SK-N-MC (cell line): Measurements from ENCODE around the gene DNAJB6.

ENCODE experiments used
- DNase-seq: peaks from one replicate; pipeline ENCODE4 v3.0.0-alpha.2; 2011; ENCODE audit warnings: low read depth, low spot score
- H3K27ac ChIP-seq: fragments of 200-600 bp; sonication (generic); 2 replicates; pipeline ENCODE4 v1.5.1; 2016; ENCODE audit warnings: mixed run types
- H3K36me3 ChIP-seq: fragments of 200-600 bp; sonication (generic); 2 replicates; pipeline ENCODE4 v1.6.1; 2017; ENCODE audit warnings: antibody characterized with exemption, low read length, mixed read lengths; ENCODE audit not compliant: insufficient read depth
- H3K4me3 ChIP-seq: fragments of 200-600 bp; sonication (generic); 2 replicates; pipeline ENCODE4 v1.5.1; 2016
- H3K9ac ChIP-seq: fragments of 200-600 bp; sonication (generic); 2 replicates; pipeline ENCODE4 v1.8.0; 2017; ENCODE audit warnings: mixed run types, mixed read lengths; ENCODE audit not compliant: insufficient read length
- H3K9me3 ChIP-seq: fragments of 200-600 bp; sonication (generic); 2 replicates; pipeline ENCODE4 v1.6.1; 2017; ENCODE audit warnings: low read depth, mild to moderate bottlenecking, antibody characterized with exemption, low read length, moderate library complexity, mixed read lengths
- EZH2 ChIP-seq: fragments of 200-600 bp; sonication (generic); IDR thresholded peaks from one replicate; pipeline ENCODE4 v1.6.1; 2017; ENCODE audit warnings: antibody characterized with exemption
- FOXP2 ChIP-seq: optimal IDR thresholded peaks from 2 replicates; pipeline ENCODE3; 2011; ENCODE audit warnings: mild to moderate bottlenecking, moderate library complexity; ENCODE audit not compliant: insufficient read depth; ENCODE audit errors: extremely low read length, control extremely low read depth
- POLR2AphosphoS5 ChIP-seq: IDR thresholded peaks from 2 replicates; pipeline ENCODE4 v1.6.1; 2012; ENCODE audit warnings: mild to moderate bottlenecking, low read depth, low read length, borderline replicate concordance

Gene DNAJB6

DNA sequence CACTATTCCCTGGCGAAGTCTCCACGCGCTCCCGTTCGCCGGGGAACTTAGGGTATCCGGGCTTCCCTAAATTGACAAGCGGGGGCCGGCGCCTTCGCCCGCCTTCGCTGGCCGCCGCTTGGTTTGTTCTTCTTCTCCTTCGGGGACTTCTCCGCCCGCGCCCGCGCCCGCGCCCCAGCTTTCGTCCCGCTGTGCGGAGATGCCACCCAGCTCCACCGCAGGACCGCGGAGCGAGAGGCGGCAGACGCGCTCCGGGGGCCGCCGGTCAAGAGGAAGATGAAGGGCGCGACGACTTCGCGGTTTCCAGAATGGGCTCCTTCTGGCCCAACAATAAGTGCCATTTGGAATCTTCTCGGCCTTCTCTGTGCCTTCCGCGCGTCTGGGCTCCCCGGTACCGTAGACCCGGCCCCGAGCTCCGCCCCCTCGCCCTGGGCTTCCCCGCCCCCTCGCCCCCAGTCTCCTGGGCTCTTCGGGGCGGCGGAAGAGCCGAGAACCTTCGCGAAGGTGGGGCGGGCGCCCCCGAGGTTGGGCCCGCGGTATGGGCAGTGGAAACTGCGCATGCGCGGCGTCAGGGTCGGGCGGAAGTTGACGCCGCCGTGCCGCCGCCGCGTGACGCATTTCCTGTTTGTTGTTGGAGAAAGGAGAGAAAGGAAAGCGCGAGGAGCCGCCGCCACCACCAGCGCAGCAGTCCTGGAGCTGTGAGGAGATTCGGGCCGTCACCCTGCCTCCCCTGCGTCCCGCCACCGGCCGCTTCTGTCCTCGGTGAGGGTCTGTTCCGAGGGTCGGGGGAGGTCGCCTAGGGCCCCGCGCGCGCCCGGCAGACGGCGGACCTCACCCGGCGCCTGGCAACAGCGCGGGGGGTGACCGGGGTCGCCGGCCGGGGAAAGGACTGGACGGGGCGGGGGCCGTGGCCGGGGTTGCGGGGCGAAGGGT lies at the start of gene DNAJB6:
Gene DNAJB6, plus strand, starts transcription at position 622 of the 933 bp plus-strand sequence. CDS start 21,569 bp downstream, outside the sequence.
- TF ChIP-seq EZH2 (no peak), POLR2AphosphoS5 (peak; percentile 85), FOXP2 (no peak)
- peak; percentile 48 for DNase-seq
- H3K9me3 ChIP-seq: no peaks in the 10 kb centered on the region
- H3K36me3 ChIP-seq: no peaks in the 10 kb centered on the region
- peak within 1 kb of the TSS; percentile 97 for H3K4me3 ChIP-seq
- peak within 1 kb of the TSS; percentile 70 for H3K27ac ChIP-seq
- H3K9ac ChIP-seq: peak within 1 kb of the TSS; percentile 91

DNA sequence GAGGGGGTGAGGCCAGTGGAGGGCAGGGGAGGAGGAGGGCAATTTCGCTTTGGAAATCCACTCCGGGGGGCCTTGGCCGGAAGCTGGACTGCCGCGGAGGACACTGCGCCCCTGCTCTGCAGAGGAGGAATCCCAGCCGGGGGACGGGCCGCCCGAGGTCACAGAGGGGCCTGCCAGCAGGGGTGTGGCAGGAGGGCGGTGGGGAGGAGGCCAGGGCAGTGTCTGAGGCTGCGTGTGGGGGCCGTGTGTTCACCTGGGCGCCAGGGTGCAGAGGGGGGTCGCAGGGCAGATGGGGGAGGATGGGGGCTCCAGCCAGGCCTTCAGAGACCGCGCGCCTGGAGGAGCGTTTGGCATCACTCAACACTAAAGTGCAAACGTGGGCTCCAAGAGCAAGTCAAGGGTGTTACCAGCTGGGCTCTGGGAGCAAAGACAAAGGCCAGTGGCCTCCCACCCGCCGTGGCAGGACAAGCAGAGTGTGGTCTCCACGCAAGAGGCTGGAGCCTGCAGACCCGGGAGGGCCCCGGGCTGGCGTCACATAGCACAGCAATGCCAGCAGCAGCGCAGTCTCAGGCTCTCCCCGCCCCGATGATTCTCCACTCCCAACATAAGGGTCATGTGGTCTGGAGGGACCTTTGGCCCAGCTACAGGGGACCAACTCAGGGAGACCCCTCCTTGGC lies 45.3 kb upstream of the DNAJB6 start:
- no peak overlapping the region for H3K9ac ChIP-seq
- TF ChIP-seq EZH2: no peak
- no peak for TF ChIP-seq POLR2AphosphoS5
- no peak for TF ChIP-seq FOXP2

GRCh38 chr7:157292258-157292657 lies 44.5 kb upstream of the DNAJB6 start:
- Histone ChIP-seq H3K4me3 (no peak overlapping the region), H3K9me3 (no peaks in the 10 kb centered on the region), H3K27ac (no peak overlapping the region), H3K36me3 (no peaks in the 10 kb centered on the region), H3K9ac (no peak overlapping the region)
- no peak for DNase-seq
- TF ChIP-seq EZH2 (no peak), POLR2AphosphoS5 (no peak), FOXP2 (no peak)

More for the DNA sequence above, 45.3 kb upstream of the DNAJB6 start:
- DNase-seq: no peak
- H3K27ac ChIP-seq: no peak overlapping the region
- no peaks in the 10 kb centered on the region for H3K9me3 ChIP-seq
- H3K4me3 ChIP-seq: no peak overlapping the region
- H3K36me3 ChIP-seq: no peaks in the 10 kb centered on the region

- Histone ChIP-seq H3K9ac (no peak overlapping the region), H3K9me3 (no peaks in the 10 kb centered on the region), H3K27ac (no peak overlapping the region), H3K36me3 (no peaks in the 10 kb centered on the region), H3K4me3 (no peak overlapping the region)
- DNase-seq: no peak
- TF ChIP-seq FOXP2: no peak
- no peak for TF ChIP-seq EZH2
- no peak for TF ChIP-seq POLR2AphosphoS5
Observed at GRCh38 chr7:157292770-157293412, 43.9 kb upstream of the DNAJB6 start.

DNA sequence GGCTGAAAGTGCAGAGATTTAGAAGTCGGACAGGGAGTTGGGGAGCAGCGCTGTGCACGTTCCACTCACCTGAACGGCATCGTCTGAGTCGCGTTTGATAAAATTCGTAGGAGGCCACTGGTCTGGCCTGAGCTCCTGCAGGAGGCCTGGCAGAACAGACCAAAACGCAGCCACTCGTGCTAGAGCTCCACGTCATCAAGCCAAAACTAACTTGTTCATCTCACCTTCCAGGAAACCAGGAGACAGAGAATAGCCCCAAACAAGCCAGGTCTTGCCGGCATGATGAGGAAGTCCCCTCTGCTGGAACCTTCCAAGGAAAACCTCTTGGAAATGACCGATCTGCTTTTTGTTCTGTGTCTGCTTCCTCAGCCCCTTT lies 43.4 kb upstream of the DNAJB6 start:
- H3K4me3 ChIP-seq: no peak overlapping the region
- H3K27ac ChIP-seq: no peak overlapping the region
- H3K9ac ChIP-seq: no peak overlapping the region
- H3K9me3 ChIP-seq: no peaks in the 10 kb centered on the region
- no peak for DNase-seq
- no peak for TF ChIP-seq EZH2
- TF ChIP-seq FOXP2: no peak
- TF ChIP-seq POLR2AphosphoS5: no peak
- no peaks in the 10 kb centered on the region for H3K36me3 ChIP-seq

- no peak overlapping the region for H3K4me3 ChIP-seq
- DNase-seq: no peak
- no peaks in the 10 kb centered on the region for H3K9me3 ChIP-seq
- no peak for TF ChIP-seq EZH2
- TF ChIP-seq FOXP2: no peak
- TF ChIP-seq POLR2AphosphoS5: no peak
- no peak overlapping the region for H3K9ac ChIP-seq
- no peaks in the 10 kb centered on the region for H3K36me3 ChIP-seq
- no peak overlapping the region for H3K27ac ChIP-seq
Observed at GRCh38 chr7:157294773-157295172, 42.0 kb upstream of the DNAJB6 start.

GRCh38 chr7:157295338-157295737 lies 41.5 kb upstream of the DNAJB6 start:
- H3K9me3 ChIP-seq: no peaks in the 10 kb centered on the region
- H3K4me3 ChIP-seq: no peak overlapping the region
- no peak overlapping the region for H3K9ac ChIP-seq
- no peak for DNase-seq
- TF ChIP-seq POLR2AphosphoS5 (no peak), EZH2 (no peak), FOXP2 (no peak)
- H3K36me3 ChIP-seq: no peaks in the 10 kb centered on the region
- no peak overlapping the region for H3K27ac ChIP-seq

- Histone ChIP-seq H3K9ac (no peak overlapping the region), H3K9me3 (no peaks in the 10 kb centered on the region), H3K27ac (no peak overlapping the region), H3K36me3 (no peaks in the 10 kb centered on the region), H3K4me3 (no peak overlapping the region)
- DNase-seq: no peak
- no peak for TF ChIP-seq EZH2
- no peak for TF ChIP-seq FOXP2
- TF ChIP-seq POLR2AphosphoS5: no peak
Observed at GRCh38 chr7:157297185-157297584, 39.6 kb upstream of the DNAJB6 start.

- TF ChIP-seq FOXP2 (no peak), POLR2AphosphoS5 (no peak), EZH2 (no peak)
- Histone ChIP-seq H3K9me3 (no peaks in the 10 kb centered on the region), H3K4me3 (no peak overlapping the region), H3K27ac (no peak overlapping the region), H3K36me3 (no peaks in the 10 kb centered on the region), H3K9ac (no peak overlapping the region)
- no peak for DNase-seq
Observed at GRCh38 chr7:157299317-157299612, 37.5 kb upstream of the DNAJB6 start.
